GM19025 (cell line): Measurements from ENCODE around the gene BMP2K.
A peak's percentile ranks its signal among the peaks of the same experiment; 100 is the strongest.

Experiments
- ATAC-seq: cut with Tn5 transposase; IDR thresholded peaks from one replicate; pipeline ENCODE4 v1.9.1; 2021; ENCODE audit warnings: mild to moderate bottlenecking, low read depth, moderate library complexity; ENCODE audit not compliant: unreplicated experiment

BMP2K gene

DNA sequence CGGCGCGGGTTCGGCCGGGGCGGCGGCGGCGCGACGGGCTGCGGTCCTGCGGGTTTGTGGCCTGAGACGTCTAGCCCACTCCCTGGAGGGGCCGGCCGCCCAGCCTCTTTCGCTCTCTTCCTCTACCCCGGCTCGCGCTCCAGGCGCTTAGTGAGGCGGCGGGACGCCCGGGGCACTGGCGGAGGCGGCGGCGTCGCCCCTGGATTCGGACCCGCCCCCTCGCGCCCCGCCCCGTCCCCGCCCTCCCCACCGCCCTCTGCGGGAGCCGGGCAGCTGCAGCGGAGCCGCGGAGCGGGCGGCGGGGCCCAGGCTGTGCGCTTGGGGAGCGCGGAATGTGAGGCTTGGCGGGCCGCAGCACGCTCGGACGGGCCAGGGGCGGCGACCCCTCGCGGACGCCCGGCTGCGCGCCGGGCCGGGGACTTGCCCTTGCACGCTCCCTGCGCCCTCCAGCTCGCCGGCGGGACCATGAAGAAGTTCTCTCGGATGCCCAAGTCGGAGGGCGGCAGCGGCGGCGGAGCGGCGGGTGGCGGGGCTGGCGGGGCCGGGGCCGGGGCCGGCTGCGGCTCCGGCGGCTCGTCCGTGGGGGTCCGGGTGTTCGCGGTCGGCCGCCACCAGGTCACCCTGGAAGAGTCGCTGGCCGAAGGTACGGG lies at the start of gene BMP2K:
Gene BMP2K, plus strand, starts transcription at position 272 of the 650 bp plus-strand sequence. Its CDS starts 194 bp downstream, at position 466.
- ATAC-seq, result peak; percentile 79

GRCh38 chr4:78726546-78726945 lies 49.6 kb upstream of the BMP2K start:
- no peak for ATAC-seq

GRCh38 chr4:78732332-78733104 lies 43.6 kb upstream of the BMP2K start:
- no peak for ATAC-seq

- ATAC-seq, result no peak
Observed at GRCh38 chr4:78734441-78735162, 41.5 kb upstream of the BMP2K start.

DNA sequence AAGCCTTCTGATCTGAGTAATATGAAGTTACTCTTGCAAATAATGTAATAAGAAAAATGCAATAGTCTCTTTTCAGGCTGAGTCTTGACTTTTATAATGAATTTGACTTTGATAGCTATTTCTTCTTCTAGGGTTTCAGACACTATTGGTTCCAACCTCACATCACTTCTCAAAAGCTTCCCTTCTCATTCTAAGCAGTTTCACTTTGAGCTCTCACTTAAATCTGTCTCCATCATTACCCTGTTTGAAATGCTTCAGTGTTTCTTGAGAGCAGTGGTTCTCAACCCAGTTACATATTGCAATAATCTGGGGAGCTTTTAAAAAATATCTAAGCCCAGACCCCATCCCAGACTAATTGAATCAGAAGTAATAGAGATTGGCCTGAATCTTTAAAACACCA lies 40.5 kb upstream of the BMP2K start:
- no peak for ATAC-seq

DNA sequence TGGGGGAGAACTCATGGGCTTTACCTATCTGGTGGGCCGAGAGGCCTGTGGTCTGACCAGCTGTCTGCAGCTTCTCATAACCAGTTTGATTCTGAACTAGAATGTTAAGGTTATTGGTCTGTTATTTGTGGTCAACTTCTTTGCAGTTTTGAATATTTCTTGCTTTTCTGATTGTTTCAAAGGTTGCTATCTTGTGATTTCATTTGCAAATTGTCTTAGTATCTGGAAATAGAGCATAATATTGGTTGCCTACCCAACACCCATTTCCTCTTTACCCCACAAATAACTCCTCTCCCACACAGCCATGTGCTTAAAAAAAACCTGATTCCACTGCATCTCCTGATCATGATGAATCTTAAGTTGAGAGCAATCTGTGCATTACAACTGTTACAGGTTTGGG lies 39.1 kb upstream of the BMP2K start:
- ATAC-seq, result peak; percentile 48

GRCh38 chr4:78737973-78738372 lies 38.2 kb upstream of the BMP2K start:
- ATAC-seq, result no peak

DNA sequence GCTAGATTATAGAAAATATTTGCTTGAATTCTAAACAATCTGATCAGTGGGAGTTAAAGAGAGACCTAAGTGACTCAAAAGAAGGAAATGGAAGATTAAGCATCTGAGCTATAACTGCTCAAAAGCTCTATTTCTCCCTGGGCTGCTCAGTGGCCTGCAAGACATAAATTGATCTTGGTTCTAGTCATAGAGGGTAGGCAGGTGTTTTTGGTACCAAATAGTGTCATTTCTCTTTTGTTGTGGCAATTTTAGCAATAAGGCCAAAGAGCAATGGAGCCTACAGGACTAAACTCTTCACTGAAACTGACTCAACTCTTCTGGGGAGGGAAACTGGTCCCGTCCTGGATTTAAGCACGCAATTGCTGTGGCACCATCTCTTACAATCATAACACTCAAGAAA lies 33.9 kb upstream of the BMP2K start:
- ATAC-seq, result no peak

DNA sequence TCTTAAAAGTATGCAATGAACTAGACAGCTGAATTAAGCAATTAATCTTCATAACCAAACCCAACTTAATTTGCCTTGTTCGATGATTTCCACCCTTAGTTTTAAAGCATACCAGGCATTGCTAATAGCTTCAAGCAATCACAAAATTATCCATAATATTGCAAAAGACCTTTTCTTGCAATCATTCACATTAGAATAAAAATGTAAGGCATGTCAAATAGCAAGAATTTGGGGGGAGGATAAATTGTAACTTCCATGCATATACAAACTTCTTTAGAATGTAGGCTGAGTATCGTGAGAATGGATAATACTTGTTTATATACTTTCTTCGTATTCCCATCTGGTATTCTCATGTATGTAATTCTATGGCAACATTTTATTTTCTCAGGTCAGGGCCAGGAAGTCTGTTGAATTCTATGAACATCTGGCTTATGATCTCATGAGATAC lies 28.7 kb upstream of the BMP2K start:
- ATAC-seq, result no peak

GRCh38 chr4:78748381-78748780 lies 27.8 kb upstream of the BMP2K start:
- no peak for ATAC-seq

DNA sequence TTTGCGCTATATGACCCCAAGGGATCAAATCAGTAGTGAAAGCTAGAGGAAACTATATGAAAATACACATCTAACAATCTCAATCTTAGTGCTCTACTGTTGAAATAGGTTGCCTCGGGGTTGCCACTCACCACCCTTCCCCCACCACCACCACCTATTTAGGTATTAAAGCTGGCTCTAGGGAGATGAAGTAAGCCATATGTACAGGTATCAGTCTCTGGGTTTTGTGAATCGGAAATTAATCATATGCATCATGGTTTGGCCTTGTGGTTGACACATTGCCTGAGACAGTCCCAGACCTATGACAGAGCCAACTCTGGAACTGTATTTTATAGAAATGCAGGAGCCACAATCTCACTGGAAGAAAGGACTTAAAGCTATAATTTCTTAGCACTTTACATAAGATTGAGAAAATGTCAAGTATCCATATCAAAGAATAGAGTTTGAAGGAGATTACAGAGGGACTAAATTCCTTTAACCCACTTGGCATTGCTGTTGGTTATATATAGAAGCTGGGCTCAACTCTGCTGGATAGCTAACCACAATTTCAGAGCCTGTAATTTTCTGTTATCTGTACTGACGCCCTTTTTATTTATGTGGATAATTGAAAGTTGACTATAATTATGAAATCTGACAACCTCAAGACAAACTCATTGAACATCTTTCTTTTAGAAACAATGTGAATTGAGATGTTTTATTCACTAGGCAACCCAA lies 26.7 kb upstream of the BMP2K start:
- peak; percentile 18 for ATAC-seq

GRCh38 chr4:78749972-78750727 lies 26.0 kb upstream of the BMP2K start:
- ATAC-seq, result peak; percentile 89

GRCh38 chr4:78753091-78753490 lies 23.1 kb upstream of the BMP2K start:
- ATAC-seq, result no peak

DNA sequence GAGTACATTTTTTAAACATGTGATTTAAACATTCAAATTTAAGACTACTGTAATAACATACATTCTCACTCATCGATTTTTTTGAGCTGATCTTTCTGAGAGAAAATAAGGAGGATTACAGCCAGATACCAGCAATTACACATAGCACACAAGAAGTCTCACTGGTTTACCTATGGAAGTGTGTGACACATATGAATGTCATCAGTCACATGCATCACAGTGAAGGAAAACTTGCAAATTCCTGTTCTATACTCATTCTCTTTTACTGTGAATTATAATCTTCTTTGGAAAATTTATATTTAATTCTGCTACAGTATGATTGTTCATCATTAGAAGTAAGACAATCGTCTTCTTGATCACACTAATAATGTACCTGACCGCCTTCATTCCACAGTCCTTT lies 21.3 kb upstream of the BMP2K start:
- no peak for ATAC-seq

DNA sequence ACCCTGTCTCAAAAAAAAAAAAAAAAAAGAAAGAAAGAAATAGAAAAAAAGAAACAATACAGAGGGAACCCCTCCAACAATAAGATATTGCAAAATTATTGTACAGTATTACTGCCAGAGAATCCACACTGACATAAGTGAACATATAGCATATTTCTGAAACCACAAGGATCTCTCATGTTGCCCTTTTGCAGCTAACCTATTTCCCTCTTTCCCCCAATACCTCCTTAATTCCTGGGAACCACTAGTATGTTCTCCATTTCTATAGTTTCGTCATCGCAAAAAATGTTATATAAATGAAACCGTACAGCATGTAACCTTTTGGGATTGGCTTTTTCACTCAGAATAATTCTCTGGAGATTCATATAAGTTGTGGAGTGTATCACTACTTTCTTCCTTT lies 20.0 kb upstream of the BMP2K start:
- no peak for ATAC-seq

DNA sequence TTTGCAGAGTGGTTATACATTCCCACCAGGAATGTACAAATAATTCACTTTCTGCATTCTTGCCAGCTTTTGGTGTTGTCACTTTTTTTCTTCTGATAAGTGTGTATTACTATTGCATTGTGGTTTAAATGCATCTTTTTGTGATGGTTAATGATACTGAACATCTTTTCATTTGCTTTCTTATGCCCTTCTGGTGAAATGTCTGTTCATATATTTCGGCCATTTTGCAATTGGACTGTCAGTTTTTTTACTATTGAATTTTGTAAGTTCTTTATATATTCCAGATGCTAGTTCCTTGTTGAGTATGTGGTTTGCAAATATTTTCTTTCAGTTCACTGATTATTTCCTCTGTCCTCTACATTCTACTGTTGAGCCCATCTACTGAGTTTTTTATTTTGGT lies 19.4 kb upstream of the BMP2K start:
- ATAC-seq, result no peak

- ATAC-seq, result no peak
Observed at GRCh38 chr4:78757574-78757973, 18.6 kb upstream of the BMP2K start.

GRCh38 chr4:78758085-78758484 lies 18.1 kb upstream of the BMP2K start:
- ATAC-seq, result no peak

DNA sequence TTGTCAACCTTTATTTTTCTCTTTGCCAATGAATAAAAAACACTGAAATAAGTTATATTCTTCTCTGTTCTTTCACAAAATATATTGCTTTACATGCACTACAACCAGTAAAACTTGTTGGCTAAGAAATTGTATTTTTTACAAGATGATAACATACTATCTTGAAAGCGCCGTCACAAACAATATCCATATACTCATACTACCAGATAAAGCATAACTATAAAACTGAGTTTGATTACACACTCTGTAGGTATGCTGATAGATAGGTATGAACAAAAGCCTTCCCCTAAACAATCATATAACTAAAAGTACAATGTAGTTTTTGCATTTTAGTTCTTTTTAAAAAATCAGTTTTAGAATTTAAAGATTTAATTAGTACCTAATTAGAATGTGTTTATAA lies 13.6 kb upstream of the BMP2K start:
- ATAC-seq, result no peak

GRCh38 chr4:78763251-78763650 lies 12.9 kb upstream of the BMP2K start:
- ATAC-seq, result no peak
